Coronary artery (tissue), 2 donors: ENCODE results near the gene DHRS9.

Source experiments
- DNase-seq: peaks from one replicate; pipeline ENCODE4 v3.0.0-alpha.2; 2017; ENCODE audit warnings: low spot score
- H3K27ac ChIP-seq, 2 donors: fragments of 200-600 bp; sonication (generic); one replicate each; pipeline ENCODE4 v1.5.1; 2016 to 2019
- H3K4me3 ChIP-seq: fragments of 200-600 bp; sonication (generic); 2 replicates; pipeline ENCODE4 v1.5.1; 2016; ENCODE audit warnings: mild to moderate bottlenecking, moderate library complexity
- CTCF ChIP-seq: fragments of 200-600 bp; sonication (generic); IDR thresholded peaks from one replicate; pipeline ENCODE4 v1.5.1; 2019; ENCODE audit warnings: antibody characterized with exemption

Gene DHRS9

GRCh38 chr2:169108099-169108884, 38.9 kb downstream of the DHRS9 start:
- Histone ChIP-seq H3K27ac (no peak overlapping the region), H3K4me3 (no peak overlapping the region)
- DNase-seq: no peak
- no peak for TF ChIP-seq CTCF

GRCh38 chr2:169109502-169110409, 40.4 kb downstream of the DHRS9 start:
- peak; percentile 59 for TF ChIP-seq CTCF
- no peak overlapping the region for H3K27ac ChIP-seq
- no peak for DNase-seq
- H3K4me3 ChIP-seq: no peak overlapping the region

- no peak for TF ChIP-seq CTCF
- Histone ChIP-seq H3K4me3 (no peak overlapping the region), H3K27ac (no peak overlapping the region)
- DNase-seq: no peak
Measured at GRCh38 chr2:169110419-169110818, 41.1 kb downstream of the DHRS9 start.

- Histone ChIP-seq H3K27ac (no peak overlapping the region), H3K4me3 (no peak overlapping the region)
- TF ChIP-seq CTCF: no peak
- no peak for DNase-seq
Measured at GRCh38 chr2:169110916-169111315, 41.6 kb downstream of the DHRS9 start.

GRCh38 chr2:169112841-169113240, 43.5 kb downstream of the DHRS9 start:
- no peak for DNase-seq
- no peak for TF ChIP-seq CTCF
- H3K27ac ChIP-seq: no peak overlapping the region
- no peak overlapping the region for H3K4me3 ChIP-seq

- no peak overlapping the region for H3K27ac ChIP-seq
- no peak for DNase-seq
- TF ChIP-seq CTCF: no peak
- H3K4me3 ChIP-seq: no peak overlapping the region
Measured at GRCh38 chr2:169114056-169114455, 44.7 kb downstream of the DHRS9 start.
